Lower lobe of right lung (tissue), 2 donors: ENCODE measurements around the gene HAVCR1. TPM values are rescaled to one million over a fixed set of nuclear protein-coding genes. Genes with fewer than 3 reads are reported as not detected.

Source experiments
- ATAC-seq, 2 donors: fragments of 200-7000 bp; cut with Tn5 transposase; one replicate each; pipeline ENCODE4 v1.9.1; 2020 to 2022; ENCODE audit warnings: mild to moderate bottlenecking in 2 of 2, moderate library complexity in 2 of 2
- DNase-seq: peaks from one replicate; pipeline ENCODE4 v3.0.0-alpha.2; 2020
- H3K27ac ChIP-seq: fragments of 200-600 bp; one replicate; pipeline ENCODE4 v1.8.0; 2022
- H3K27me3 ChIP-seq: fragments of 200-600 bp; one replicate; pipeline ENCODE4 v1.8.0; 2022; ENCODE audit warnings: low read depth
- H3K36me3 ChIP-seq: fragments of 200-600 bp; one replicate; pipeline ENCODE4 v1.8.0; 2022; ENCODE audit warnings: mild to moderate bottlenecking
- H3K4me1 ChIP-seq: fragments of 200-600 bp; one replicate; pipeline ENCODE4 v1.8.0; 2022
- H3K4me3 ChIP-seq: fragments of 200-600 bp; one replicate; pipeline ENCODE4 v1.8.0; 2022; ENCODE audit warnings: mild to moderate bottlenecking
- H3K9me3 ChIP-seq: fragments of 200-600 bp; one replicate; pipeline ENCODE4 v1.8.0; 2022
- intact Hi-C: fragments of 100-400 bp; cut with DNase I; formaldehyde crosslinking; loops from one replicate; pipeline ENCODE4 v1.11.0; 2022
- long read RNA-seq: library from polyadenylated mRNA; unstranded; transcript quantifications from one replicate; pipeline ENCODE4 v2.0.0, GENCODE V29; 2021
- total RNA-seq: library from RNA; stranded (reverse); fragmentation: NEBNext Ultra II Directional; extraction: Animal tissue kit (Norgen Biotek cat#: 25700); gene quantifications from one replicate; pipeline ENCODE4 v1.2.1, GENCODE V29; 2021
- TF ChIP-seq, protein P1 (sequence below): fragments of 200-600 bp; IDR thresholded peaks from one replicate; pipeline ENCODE4 v1.8.0; 2022; ENCODE audit warnings: antibody characterized with exemption, mild to moderate bottlenecking
- donor health status: DM: no; HTN: yes; CAD: no; lungs with severe emphysema.

HAVCR1 gene
- not detected for total RNA-seq
- long read RNA-seq, partial matches to known transcripts: 0 of 1 reads
- long read RNA-seq, other reads (novel, unspliced or antisense): 1 of 1 reads

DNA sequence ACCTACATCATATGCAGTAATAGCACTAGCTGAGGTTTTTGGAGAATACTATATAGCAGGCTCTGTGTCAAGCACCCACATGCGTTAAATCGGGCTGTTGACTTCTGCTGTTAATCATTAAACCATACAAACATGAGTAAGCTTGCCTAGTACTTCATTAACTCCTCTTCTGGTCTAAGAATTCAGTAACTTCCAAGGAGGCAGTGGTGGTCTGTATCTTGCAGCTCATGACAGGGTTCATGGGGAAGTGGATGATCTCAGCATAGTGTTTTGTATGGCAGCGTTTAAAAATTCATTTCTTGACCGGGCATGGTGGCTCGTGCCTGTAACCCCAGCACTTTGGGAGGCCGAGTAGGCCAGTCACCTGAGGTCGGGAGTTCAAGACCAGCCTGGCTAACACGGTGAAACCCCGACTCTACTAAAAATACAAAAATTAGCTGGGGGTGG is at the start of gene HAVCR1:
Gene HAVCR1, minus strand, starts transcription at position 24 of the 447 bp plus-strand sequence. CDS start 1,173 bp downstream, outside the sequence.
- ATAC-seq (peak; percentile 21 to 37), DNase-seq (no peak)
- no peaks in the 10 kb centered on the region for H3K36me3 ChIP-seq
- H3K4me1 ChIP-seq: no peaks in the 10 kb centered on the region
- H3K27me3 ChIP-seq: no peaks in the 10 kb centered on the region
- no peaks in the 10 kb centered on the region for H3K9me3 ChIP-seq
- intact Hi-C loops: no loop called here
- no peak within 1 kb of the TSS for H3K27ac ChIP-seq
- TF ChIP-seq, protein P1, sequence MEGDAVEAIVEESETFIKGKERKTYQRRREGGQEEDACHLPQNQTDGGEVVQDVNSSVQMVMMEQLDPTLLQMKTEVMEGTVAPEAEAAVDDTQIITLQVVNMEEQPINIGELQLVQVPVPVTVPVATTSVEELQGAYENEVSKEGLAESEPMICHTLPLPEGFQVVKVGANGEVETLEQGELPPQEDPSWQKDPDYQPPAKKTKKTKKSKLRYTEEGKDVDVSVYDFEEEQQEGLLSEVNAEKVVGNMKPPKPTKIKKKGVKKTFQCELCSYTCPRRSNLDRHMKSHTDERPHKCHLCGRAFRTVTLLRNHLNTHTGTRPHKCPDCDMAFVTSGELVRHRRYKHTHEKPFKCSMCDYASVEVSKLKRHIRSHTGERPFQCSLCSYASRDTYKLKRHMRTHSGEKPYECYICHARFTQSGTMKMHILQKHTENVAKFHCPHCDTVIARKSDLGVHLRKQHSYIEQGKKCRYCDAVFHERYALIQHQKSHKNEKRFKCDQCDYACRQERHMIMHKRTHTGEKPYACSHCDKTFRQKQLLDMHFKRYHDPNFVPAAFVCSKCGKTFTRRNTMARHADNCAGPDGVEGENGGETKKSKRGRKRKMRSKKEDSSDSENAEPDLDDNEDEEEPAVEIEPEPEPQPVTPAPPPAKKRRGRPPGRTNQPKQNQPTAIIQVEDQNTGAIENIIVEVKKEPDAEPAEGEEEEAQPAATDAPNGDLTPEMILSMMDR: no peak
- H3K4me3 ChIP-seq: no peak within 1 kb of the TSS

DNA sequence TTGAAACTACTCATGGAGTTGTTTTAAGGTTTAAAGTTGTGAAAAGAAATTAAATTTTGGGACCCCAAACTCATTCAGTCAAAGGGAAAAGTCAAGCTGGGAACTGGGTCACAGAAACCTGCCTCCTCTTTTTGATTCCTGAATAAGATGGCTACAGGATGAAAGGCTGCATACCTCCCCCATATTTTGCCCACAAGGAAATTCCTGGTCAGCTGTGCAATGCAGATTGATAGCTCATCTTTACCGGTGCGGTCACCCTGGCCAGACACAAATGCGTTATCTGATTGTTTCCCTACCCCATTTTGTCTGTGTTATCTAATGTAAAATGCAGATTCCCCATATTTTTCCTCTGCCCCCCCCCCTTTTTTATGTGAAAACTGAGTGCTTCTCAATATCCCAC is 48.6 kb upstream of the HAVCR1 start:
- no peaks in the 10 kb centered on the region for H3K4me1 ChIP-seq
- no peaks in the 10 kb centered on the region for H3K9me3 ChIP-seq
- H3K4me3 ChIP-seq: peak overlapping the region; percentile 32
- H3K27ac ChIP-seq: peak overlapping the region; percentile 65
- no peaks in the 10 kb centered on the region for H3K36me3 ChIP-seq
- H3K27me3 ChIP-seq: no peaks in the 10 kb centered on the region
- no peak for DNase-seq
- ATAC-seq: no peak
- TF ChIP-seq, protein P1: no peak
- intact Hi-C loops: no loop called here

DNA sequence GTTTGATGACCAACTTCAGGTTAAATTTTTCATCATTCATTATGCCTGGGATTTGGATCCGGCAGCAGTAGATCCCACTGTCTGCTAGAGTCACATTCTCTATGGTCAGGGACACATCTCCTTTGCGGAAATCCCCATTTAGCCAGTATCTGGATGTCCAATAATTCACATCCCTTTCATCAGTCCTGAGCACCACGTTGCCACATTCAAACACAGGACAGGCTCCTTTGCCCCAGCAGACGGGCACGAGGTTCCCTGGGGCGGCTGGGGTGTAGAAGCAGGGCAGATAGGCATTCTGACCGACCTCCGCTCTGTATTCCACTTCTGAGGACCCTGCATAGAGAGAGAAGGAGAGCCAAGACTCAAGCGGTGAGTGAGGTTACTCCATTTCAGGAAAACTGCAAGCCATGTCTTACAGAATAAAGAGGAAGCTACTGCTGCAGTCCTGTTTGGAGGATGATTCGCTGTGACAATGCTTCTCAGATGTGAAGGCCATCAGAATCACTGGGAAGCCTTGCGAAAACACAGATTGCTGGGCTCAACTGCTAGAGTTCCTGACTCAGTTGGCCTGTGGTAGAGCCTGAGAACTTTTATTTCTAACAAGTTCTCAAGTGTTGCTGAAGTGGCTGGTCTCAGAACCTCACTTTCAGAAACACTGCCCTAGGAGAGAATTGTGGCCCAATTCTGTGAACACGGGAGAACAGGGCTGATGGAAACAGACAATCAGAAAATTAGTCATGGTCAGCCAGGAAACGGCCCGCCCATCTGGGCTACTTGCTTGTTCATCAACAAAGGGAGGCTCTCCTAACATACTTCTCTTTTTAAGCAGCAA is 47.9 kb upstream of the HAVCR1 start:
- Histone ChIP-seq H3K9me3 (no peaks in the 10 kb centered on the region), H3K27me3 (no peaks in the 10 kb centered on the region), H3K27ac (peak overlapping the region; percentile 65), H3K36me3 (no peaks in the 10 kb centered on the region), H3K4me1 (no peaks in the 10 kb centered on the region), H3K4me3 (peak overlapping the region; percentile 32)
- intact Hi-C loops: no loop called here
- DNase-seq (peak; percentile 76), ATAC-seq (peak; percentile 43 to 69)
- TF ChIP-seq, protein P1: no peak

DNA sequence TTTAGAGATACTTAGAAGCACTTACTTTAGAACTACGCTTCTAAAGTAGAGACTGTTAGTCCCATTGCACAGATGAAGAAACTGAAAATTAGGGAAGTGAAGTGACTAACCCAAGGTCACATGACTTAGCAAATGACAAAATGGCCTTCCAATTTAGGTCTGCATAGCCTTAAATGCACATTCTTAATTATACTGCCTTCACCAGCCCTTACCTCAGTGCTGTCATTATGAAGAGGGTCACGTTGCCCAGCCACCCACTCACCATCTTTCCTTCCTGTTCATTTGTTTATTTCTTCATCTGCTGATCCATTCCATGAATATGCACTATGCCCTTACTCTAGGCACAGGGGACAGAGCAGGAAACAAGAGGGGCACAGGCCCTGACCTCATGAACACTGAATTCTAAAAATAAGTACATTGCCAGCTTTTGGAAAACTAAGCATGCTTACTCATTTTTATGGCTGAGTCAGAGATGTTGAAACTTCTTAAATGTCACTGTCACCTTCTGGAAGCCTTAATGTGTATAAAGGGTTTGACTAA is 41.3 kb upstream of the HAVCR1 start:
- TF ChIP-seq, protein P1: no peak
- DNase-seq (no peak), ATAC-seq (peak; percentile 58 to 62)
- Histone ChIP-seq H3K4me1 (no peaks in the 10 kb centered on the region), H3K9me3 (no peaks in the 10 kb centered on the region), H3K27ac (no peak overlapping the region), H3K36me3 (no peaks in the 10 kb centered on the region), H3K27me3 (no peaks in the 10 kb centered on the region), H3K4me3 (no peak overlapping the region)
- intact Hi-C loops: no loop called here

DNA sequence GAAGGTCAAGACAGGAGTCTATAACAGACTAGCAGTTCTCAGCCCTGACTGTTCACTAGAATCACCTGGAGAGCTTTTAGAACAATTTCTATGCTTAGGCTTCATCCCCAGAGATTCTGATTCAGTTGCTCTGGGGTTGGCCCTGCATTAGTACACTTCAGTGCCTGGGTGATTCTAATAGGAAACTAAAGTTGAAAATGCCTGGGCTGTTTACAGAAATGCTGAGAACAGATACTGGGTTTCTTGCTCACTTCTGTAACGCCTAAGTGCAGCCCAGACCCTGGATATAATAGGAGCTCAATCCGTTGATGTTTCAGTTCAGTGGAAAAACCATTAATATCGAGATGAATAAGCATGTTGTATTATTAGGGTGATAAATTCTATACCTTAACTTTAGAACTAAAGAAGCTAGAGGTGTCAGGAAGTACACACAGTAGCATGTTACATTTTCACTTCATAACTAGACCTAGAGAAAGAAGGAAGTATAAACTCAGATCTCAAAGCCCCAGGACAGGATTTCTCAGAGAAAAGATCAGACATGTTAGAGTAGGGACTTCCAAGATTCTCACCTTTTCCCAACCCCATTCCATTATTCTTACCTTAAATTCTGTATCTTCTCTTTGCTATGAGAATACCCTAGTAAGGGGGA is 29.6 kb upstream of the HAVCR1 start:
- TF ChIP-seq, protein P1: no peak
- no peaks in the 10 kb centered on the region for H3K27me3 ChIP-seq
- intact Hi-C loops: no loop called here
- H3K36me3 ChIP-seq: peaks cover 7% of the 10 kb centered on the region
- no peak overlapping the region for H3K27ac ChIP-seq
- no peaks in the 10 kb centered on the region for H3K9me3 ChIP-seq
- no peaks in the 10 kb centered on the region for H3K4me1 ChIP-seq
- DNase-seq (no peak), ATAC-seq (no peak)
- no peak overlapping the region for H3K4me3 ChIP-seq
